ENCODE results near the gene MAGEA4.

MAGEA4 gene

GRCh38 chrX:151912780-151913179 lies at the start of gene MAGEA4:
Gene MAGEA4 (plus strand): TSS chrX:151912889. CDS start chrX:151923665, 10,776 bp downstream.
- no peak for DNase-seq (ENCODE audit: low spot score)
- in situ Hi-C loops (cut with MboI; ENCODE audit: low pct_unique_long_range_greater_than_20kb, low sequenced_read_pairs, unreplicated experiment): no loop called here
- no peak for TF ChIP-seq CTCF (IDR thresholded peaks at IDR 0.05; ENCODE audit: extremely low read depth, insufficient read depth, missing control alignments)

- in situ Hi-C loops (cut with MboI; ENCODE audit: low pct_unique_long_range_greater_than_20kb, low sequenced_read_pairs, unreplicated experiment): no loop called here
- no peak for TF ChIP-seq CTCF (IDR thresholded peaks at IDR 0.05; ENCODE audit: extremely low read depth, insufficient read depth, missing control alignments)
- DNase-seq (ENCODE audit: low spot score): no peak
Observed at GRCh38 chrX:151870602-151871001, 42.1 kb upstream of the MAGEA4 start.

GRCh38 chrX:151871244-151871643 lies 41.4 kb upstream of the MAGEA4 start:
- in situ Hi-C loops (cut with MboI; ENCODE audit: low pct_unique_long_range_greater_than_20kb, low sequenced_read_pairs, unreplicated experiment): no loop called here
- no peak for DNase-seq (ENCODE audit: low spot score)
- TF ChIP-seq CTCF (IDR thresholded peaks at IDR 0.05; ENCODE audit: extremely low read depth, insufficient read depth, missing control alignments): no peak

- no peak for TF ChIP-seq CTCF (IDR thresholded peaks at IDR 0.05; ENCODE audit: extremely low read depth, insufficient read depth, missing control alignments)
- no peak for DNase-seq (ENCODE audit: low spot score)
- in situ Hi-C loops (cut with MboI; ENCODE audit: low pct_unique_long_range_greater_than_20kb, low sequenced_read_pairs, unreplicated experiment): no loop called here
Observed at GRCh38 chrX:151873096-151873495, 39.6 kb upstream of the MAGEA4 start.

GRCh38 chrX:151875270-151876026 lies 37.2 kb upstream of the MAGEA4 start:
- in situ Hi-C loops (cut with MboI; ENCODE audit: low pct_unique_long_range_greater_than_20kb, low sequenced_read_pairs, unreplicated experiment): no loop called here
- TF ChIP-seq CTCF (IDR thresholded peaks at IDR 0.05; ENCODE audit: extremely low read depth, insufficient read depth, missing control alignments): no peak
- no peak for DNase-seq (ENCODE audit: low spot score)

- TF ChIP-seq CTCF (IDR thresholded peaks at IDR 0.05; ENCODE audit: extremely low read depth, insufficient read depth, missing control alignments): no peak
- no peak for DNase-seq (ENCODE audit: low spot score)
- in situ Hi-C loops (cut with MboI; ENCODE audit: low pct_unique_long_range_greater_than_20kb, low sequenced_read_pairs, unreplicated experiment): no loop called here
Observed at GRCh38 chrX:151878574-151878973, 34.1 kb upstream of the MAGEA4 start.

Data from GM13977 (cell line).